Chondrocyte (in vitro differentiated cells): ENCODE measurements around the gene ASTN2. TPM values are rescaled to one million over a fixed set of nuclear protein-coding genes. Genes with fewer than 3 reads are reported as not detected.

Source experiments
- DNase-seq: peaks from one replicate; pipeline ENCODE4 v3.0.0; 2021; ENCODE audit warnings: mixed read lengths, low spot score
- H3K27ac Mint-ChIP-seq: one replicate; pipeline ENCODE4 v1.8.0; 2021; ENCODE audit warnings: mild to moderate bottlenecking, moderate library complexity, mixed read lengths; ENCODE audit not compliant: unreplicated experiment
- H3K27me3 Mint-ChIP-seq: 2 replicates; pipeline ENCODE4 v1.8.0; 2021; ENCODE audit warnings: low read depth, mixed read lengths
- H3K36me3 Mint-ChIP-seq: 2 replicates; pipeline ENCODE4 v1.8.0; 2021; ENCODE audit warnings: low read depth, mixed read lengths
- H3K4me1 Mint-ChIP-seq: 2 replicates; pipeline ENCODE4 v1.8.0; 2021; ENCODE audit warnings: low read depth, mild to moderate bottlenecking, mixed read lengths
- H3K4me3 Mint-ChIP-seq: one replicate; pipeline ENCODE4 v1.8.0; 2021; ENCODE audit warnings: mild to moderate bottlenecking, moderate library complexity, mixed read lengths; ENCODE audit not compliant: unreplicated experiment
- H3K9me3 Mint-ChIP-seq: 2 replicates; pipeline ENCODE4 v1.8.0; 2021; ENCODE audit warnings: low read depth, mixed read lengths
- total RNA-seq: library from RNA; stranded (reverse); gene quantifications from 3 replicates; pipeline ENCODE4 v1.2.1, GENCODE V29; 2021
- TF ChIP-seq, protein P1 (sequence below): fragments of 200-600 bp; sonication (generic); IDR thresholded peaks from 2 replicates; pipeline ENCODE4 v1.5.0; 2021; ENCODE audit warnings: antibody characterized with exemption, mild to moderate bottlenecking, moderate library complexity

Gene ASTN2
- total RNA-seq, 1 donor from 2014 or later: 3.6 TPM

GRCh38 chr9:117149996-117150395 lies 264.9 kb downstream of the ASTN2 start:
- H3K9me3 Mint-ChIP-seq: no peaks in the 10 kb centered on the region
- H3K36me3 Mint-ChIP-seq: no peaks in the 10 kb centered on the region
- TF ChIP-seq, protein P1, sequence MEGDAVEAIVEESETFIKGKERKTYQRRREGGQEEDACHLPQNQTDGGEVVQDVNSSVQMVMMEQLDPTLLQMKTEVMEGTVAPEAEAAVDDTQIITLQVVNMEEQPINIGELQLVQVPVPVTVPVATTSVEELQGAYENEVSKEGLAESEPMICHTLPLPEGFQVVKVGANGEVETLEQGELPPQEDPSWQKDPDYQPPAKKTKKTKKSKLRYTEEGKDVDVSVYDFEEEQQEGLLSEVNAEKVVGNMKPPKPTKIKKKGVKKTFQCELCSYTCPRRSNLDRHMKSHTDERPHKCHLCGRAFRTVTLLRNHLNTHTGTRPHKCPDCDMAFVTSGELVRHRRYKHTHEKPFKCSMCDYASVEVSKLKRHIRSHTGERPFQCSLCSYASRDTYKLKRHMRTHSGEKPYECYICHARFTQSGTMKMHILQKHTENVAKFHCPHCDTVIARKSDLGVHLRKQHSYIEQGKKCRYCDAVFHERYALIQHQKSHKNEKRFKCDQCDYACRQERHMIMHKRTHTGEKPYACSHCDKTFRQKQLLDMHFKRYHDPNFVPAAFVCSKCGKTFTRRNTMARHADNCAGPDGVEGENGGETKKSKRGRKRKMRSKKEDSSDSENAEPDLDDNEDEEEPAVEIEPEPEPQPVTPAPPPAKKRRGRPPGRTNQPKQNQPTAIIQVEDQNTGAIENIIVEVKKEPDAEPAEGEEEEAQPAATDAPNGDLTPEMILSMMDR: no peak
- DNase-seq: no peak
- peaks cover 4% of the 10 kb centered on the region for H3K27me3 Mint-ChIP-seq
- H3K4me1 Mint-ChIP-seq: no peaks in the 10 kb centered on the region
- H3K27ac Mint-ChIP-seq: no peak overlapping the region
- H3K4me3 Mint-ChIP-seq: no peak overlapping the region

DNA sequence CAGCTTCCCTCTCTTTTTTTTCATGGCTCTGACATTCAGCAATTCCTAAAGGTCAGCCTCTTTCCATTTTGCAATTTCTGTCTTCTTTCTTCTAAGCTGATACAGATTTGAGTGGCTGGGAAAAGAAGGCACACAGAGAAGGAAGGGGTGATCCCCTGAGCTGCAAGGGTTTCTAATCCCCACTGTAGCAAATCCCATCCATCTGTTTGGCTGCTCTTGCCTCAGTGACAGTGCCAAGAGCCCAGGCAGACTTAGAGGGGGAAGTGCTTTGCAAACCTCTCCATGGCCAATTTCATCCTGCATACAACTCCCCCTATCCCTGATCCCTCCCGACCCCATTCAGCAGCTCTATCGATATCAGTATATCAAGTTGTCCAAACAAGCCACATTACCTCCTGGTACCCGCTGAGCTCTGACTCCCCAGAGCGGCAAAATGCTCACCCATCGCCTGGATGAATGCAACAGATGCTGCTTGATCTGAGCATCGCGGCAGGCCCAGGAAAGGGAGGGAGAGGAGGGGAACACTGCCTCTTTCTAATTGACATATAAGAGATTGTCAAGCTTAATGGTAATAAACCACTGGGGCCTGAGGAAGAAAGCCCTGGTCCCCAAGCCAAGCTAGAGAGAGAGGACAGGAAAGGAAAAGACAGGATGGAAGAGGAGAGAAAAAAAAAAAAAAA lies 268.9 kb downstream of the ASTN2 start:
- peaks cover 5% of the 10 kb centered on the region for H3K27me3 Mint-ChIP-seq
- H3K27ac Mint-ChIP-seq: no peak overlapping the region
- H3K36me3 Mint-ChIP-seq: no peaks in the 10 kb centered on the region
- H3K4me3 Mint-ChIP-seq: no peak overlapping the region
- no peak for DNase-seq
- TF ChIP-seq, protein P1: no peak
- no peaks in the 10 kb centered on the region for H3K4me1 Mint-ChIP-seq
- H3K9me3 Mint-ChIP-seq: no peaks in the 10 kb centered on the region

GRCh38 chr9:117145081-117145480 lies 269.8 kb downstream of the ASTN2 start:
- Mint-ChIP-seq H3K4me1 (no peaks in the 10 kb centered on the region), H3K27me3 (peaks cover 7% of the 10 kb centered on the region), H3K4me3 (no peak overlapping the region), H3K36me3 (no peaks in the 10 kb centered on the region), H3K27ac (no peak overlapping the region), H3K9me3 (no peaks in the 10 kb centered on the region)
- no peak for DNase-seq
- TF ChIP-seq, protein P1: no peak

GRCh38 chr9:117138231-117138630 lies 276.6 kb downstream of the ASTN2 start:
- Mint-ChIP-seq H3K36me3 (no peaks in the 10 kb centered on the region), H3K4me1 (no peaks in the 10 kb centered on the region), H3K4me3 (no peak overlapping the region), H3K9me3 (no peaks in the 10 kb centered on the region), H3K27ac (no peak overlapping the region), H3K27me3 (peaks cover 12% of the 10 kb centered on the region)
- no peak for DNase-seq
- TF ChIP-seq, protein P1: no peak

DNA sequence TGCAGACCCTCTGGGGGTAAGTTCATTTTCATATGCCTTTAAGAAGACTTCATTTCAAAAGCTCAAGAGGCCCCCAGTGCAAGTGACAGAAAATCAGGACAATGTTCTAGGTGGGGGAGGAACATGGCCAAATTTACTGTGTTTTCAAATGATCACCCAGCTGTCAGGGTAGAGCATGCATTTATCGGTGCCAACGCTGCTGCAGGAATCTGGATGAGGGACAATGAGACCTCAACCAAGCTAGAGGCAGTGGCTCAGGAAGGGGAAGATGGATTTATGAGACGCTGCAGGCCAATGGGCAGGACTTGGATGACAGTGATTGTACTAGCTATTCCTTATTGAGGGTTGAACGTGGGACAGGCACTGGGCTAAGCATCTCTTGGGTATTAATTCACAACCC lies 278.4 kb downstream of the ASTN2 start:
- no peaks in the 10 kb centered on the region for H3K36me3 Mint-ChIP-seq
- no peak overlapping the region for H3K27ac Mint-ChIP-seq
- DNase-seq: no peak
- TF ChIP-seq, protein P1: no peak
- no peak overlapping the region for H3K4me3 Mint-ChIP-seq
- peaks cover 9% of the 10 kb centered on the region for H3K27me3 Mint-ChIP-seq
- H3K4me1 Mint-ChIP-seq: no peaks in the 10 kb centered on the region
- no peaks in the 10 kb centered on the region for H3K9me3 Mint-ChIP-seq
